Sigmoid colon (tissue), 4 donors: ENCODE measurements around the gene PEAR1.

Experiments used
- EP300 ChIP-seq, 4 donors: sonication (generic); formaldehyde crosslinking; IDR thresholded peaks; one replicate each; pipeline ENCODE4 v1.6.1; 2017; ENCODE audit warnings: antibody characterized with exemption in 4 of 4
- POLR2A ChIP-seq, 2 donors: fragments of 450-650 bp; IDR thresholded peaks; one replicate each; pipeline ENCODE4 v1.6.1; 2016; ENCODE audit warnings: antibody characterized with exemption in 2 of 2, mild to moderate bottlenecking in 2 of 2, moderate library complexity in 2 of 2
- TF ChIP-seq, protein P1 (sequence below), 4 experiments: fragments of 450-650 bp in 3 of 4; fragments of 200-600 bp in 1 of 4; IDR thresholded peaks; one replicate each; pipeline ENCODE4 v1.5.1; 2016 to 2019; ENCODE audit warnings: antibody characterized with exemption in 4 of 4, mild to moderate bottlenecking in 3 of 4, moderate library complexity in 2 of 4

DNA sequence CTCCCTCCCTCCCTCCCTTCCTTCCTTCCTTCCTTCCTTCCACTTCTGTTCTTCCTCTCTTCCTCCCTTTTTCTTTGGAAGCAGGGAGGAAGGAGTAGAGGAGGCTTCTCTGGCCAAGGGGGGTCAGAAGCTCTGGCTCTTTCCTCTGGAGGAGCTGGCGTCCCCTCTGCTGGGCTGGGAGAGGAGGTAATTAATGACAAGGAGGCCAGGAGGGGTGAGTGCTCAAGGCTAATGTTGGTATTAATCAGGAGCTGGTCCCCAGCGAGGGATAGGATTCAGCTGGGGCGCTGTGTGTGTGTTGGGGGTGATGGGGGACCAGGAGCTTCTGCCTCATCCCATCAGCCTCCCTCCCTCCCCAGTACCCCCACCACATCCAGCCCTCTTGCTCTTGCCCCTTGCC, 6.2 kb upstream of the PEAR1 start:
- TF ChIP-seq EP300 (IDR thresholded peaks at IDR 0.05), result no peak
- TF ChIP-seq, protein P1, sequence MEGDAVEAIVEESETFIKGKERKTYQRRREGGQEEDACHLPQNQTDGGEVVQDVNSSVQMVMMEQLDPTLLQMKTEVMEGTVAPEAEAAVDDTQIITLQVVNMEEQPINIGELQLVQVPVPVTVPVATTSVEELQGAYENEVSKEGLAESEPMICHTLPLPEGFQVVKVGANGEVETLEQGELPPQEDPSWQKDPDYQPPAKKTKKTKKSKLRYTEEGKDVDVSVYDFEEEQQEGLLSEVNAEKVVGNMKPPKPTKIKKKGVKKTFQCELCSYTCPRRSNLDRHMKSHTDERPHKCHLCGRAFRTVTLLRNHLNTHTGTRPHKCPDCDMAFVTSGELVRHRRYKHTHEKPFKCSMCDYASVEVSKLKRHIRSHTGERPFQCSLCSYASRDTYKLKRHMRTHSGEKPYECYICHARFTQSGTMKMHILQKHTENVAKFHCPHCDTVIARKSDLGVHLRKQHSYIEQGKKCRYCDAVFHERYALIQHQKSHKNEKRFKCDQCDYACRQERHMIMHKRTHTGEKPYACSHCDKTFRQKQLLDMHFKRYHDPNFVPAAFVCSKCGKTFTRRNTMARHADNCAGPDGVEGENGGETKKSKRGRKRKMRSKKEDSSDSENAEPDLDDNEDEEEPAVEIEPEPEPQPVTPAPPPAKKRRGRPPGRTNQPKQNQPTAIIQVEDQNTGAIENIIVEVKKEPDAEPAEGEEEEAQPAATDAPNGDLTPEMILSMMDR (IDR thresholded peaks at IDR 0.05), result no peak
- TF ChIP-seq POLR2A (IDR thresholded peaks at IDR 0.05), result no peak
